SKM-1 treated with dmso at 0.1 percent for 144 hours (cell line): ENCODE results near the gene NFIB.

Source experiments
- DNase-seq: peaks from one replicate; lab custom pipeline; 2025; ENCODE audit not compliant: unreplicated experiment; lab: John Stamatoyannopoulos, UW

The NFIB gene

GRCh38 chr9:14307989-14308852 is 5.7 kb downstream of the NFIB start:
- DNase-seq = no peak

GRCh38 chr9:14306672-14307660 is 7.0 kb downstream of the NFIB start:
- DNase-seq = no peak

GRCh38 chr9:14306188-14306587 is 7.8 kb downstream of the NFIB start:
- DNase-seq = no peak

GRCh38 chr9:14304259-14304658 is 9.7 kb downstream of the NFIB start:
- DNase-seq = no peak

GRCh38 chr9:14303521-14303920 is 10.4 kb downstream of the NFIB start:
- DNase-seq = no peak

GRCh38 chr9:14303100-14303499 is 10.8 kb downstream of the NFIB start:
- DNase-seq = no peak

- no peak for DNase-seq
Measured at GRCh38 chr9:14302405-14302804, 11.5 kb downstream of the NFIB start.

- DNase-seq = no peak
Measured at GRCh38 chr9:14301583-14302021, 12.3 kb downstream of the NFIB start.

- no peak for DNase-seq
Measured at GRCh38 chr9:14301006-14301405, 12.9 kb downstream of the NFIB start.

GRCh38 chr9:14300588-14300987 is 13.4 kb downstream of the NFIB start:
- no peak for DNase-seq

GRCh38 chr9:14300040-14300439 is 13.9 kb downstream of the NFIB start:
- DNase-seq = no peak

GRCh38 chr9:14298601-14299022 is 15.3 kb downstream of the NFIB start:
- no peak for DNase-seq

- DNase-seq = no peak
Measured at GRCh38 chr9:14296495-14297113, 17.3 kb downstream of the NFIB start.

GRCh38 chr9:14294659-14295058 is 19.3 kb downstream of the NFIB start:
- DNase-seq = no peak

- no peak for DNase-seq
Measured at GRCh38 chr9:14293801-14294200, 20.1 kb downstream of the NFIB start.

GRCh38 chr9:14292181-14292739 is 21.7 kb downstream of the NFIB start:
- DNase-seq = no peak

- no peak for DNase-seq
Measured at GRCh38 chr9:14289916-14290315, 24.0 kb downstream of the NFIB start.

- DNase-seq = no peak
Measured at GRCh38 chr9:14288433-14288832, 25.5 kb downstream of the NFIB start.

- DNase-seq = no peak
Measured at GRCh38 chr9:14286121-14286520, 27.8 kb downstream of the NFIB start.

- DNase-seq = no peak
Measured at GRCh38 chr9:14283276-14283675, 30.7 kb downstream of the NFIB start.

- DNase-seq = no peak
Measured at GRCh38 chr9:14281876-14282275, 32.1 kb downstream of the NFIB start.
